Adipocyte (in vitro differentiated cells): ENCODE results near the gene C22orf39.

Experiments
- DNase-seq: peaks from one replicate; pipeline ENCODE4 v3.0.0-alpha.2; 2015; ENCODE audit warnings: low read depth
- H3K27me3 ChIP-seq: replicated peaks from 2 replicates; pipeline ENCODE4 v1.7.0; 2013; ENCODE audit warnings: mild to moderate bottlenecking, low read length, moderate library complexity; ENCODE audit not compliant: control insufficient read depth, insufficient read depth
- H3K36me3 ChIP-seq: 2 replicates; pipeline ENCODE4 v1.7.0; 2013; ENCODE audit warnings: low read length, mild to moderate bottlenecking, moderate library complexity; ENCODE audit not compliant: control insufficient read depth, insufficient read depth, severe bottlenecking
- H3K4me1 ChIP-seq: 2 replicates; pipeline ENCODE4 v1.7.0; 2013; ENCODE audit warnings: mild to moderate bottlenecking, low read length, moderate library complexity; ENCODE audit not compliant: control insufficient read depth, insufficient read depth
- H3K4me3 ChIP-seq: 2 replicates; pipeline ENCODE4 v1.7.0; 2013; ENCODE audit warnings: mild to moderate bottlenecking, low read length, moderate library complexity
- H3K9ac ChIP-seq: 2 replicates; pipeline ENCODE4 v1.7.0; 2013; ENCODE audit warnings: mild to moderate bottlenecking, low read length, moderate library complexity
- H3K9me3 ChIP-seq: 2 replicates; pipeline ENCODE4 v1.7.0; 2013; ENCODE audit warnings: mild to moderate bottlenecking, low read length, moderate library complexity; ENCODE audit not compliant: control insufficient read depth

Gene C22orf39

GRCh38 chr22:19472233-19472632, 24.7 kb upstream of the C22orf39 start:
- Histone ChIP-seq H3K4me3 (no peak overlapping the region), H3K9ac (no peak overlapping the region), H3K27me3 (no peaks in the 10 kb centered on the region), H3K9me3 (no peaks in the 10 kb centered on the region), H3K4me1 (peaks cover 16% of the 10 kb centered on the region), H3K36me3 (peaks cover 80% of the 10 kb centered on the region)
- DNase-seq, result no peak

DNA sequence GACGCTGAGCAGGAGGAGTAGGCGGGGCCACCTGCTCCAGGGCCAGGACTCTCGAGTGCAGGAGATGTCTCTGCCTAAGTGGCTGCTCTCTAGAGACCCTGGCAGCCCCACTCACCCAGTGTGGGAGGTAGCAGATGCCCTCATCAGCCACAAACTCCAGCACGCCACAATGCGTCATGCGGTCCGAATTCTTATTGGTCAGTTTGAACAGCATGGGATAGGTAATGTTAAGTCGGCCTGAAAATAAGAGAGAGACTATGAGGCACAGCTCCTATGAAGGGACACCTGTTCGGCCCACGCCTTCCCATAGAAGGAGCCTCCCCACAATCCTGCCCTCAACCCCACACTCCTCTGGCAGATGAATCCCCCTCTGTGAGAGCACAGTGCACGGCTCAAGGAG, 24.1 kb upstream of the C22orf39 start:
- no peak overlapping the region for H3K9ac ChIP-seq
- H3K27me3 ChIP-seq, result no peaks in the 10 kb centered on the region
- H3K4me3 ChIP-seq, result no peak overlapping the region
- peaks cover 14% of the 10 kb centered on the region for H3K4me1 ChIP-seq
- H3K36me3 ChIP-seq, result peaks cover 87% of the 10 kb centered on the region
- H3K9me3 ChIP-seq, result no peaks in the 10 kb centered on the region
- DNase-seq, result no peak

DNA sequence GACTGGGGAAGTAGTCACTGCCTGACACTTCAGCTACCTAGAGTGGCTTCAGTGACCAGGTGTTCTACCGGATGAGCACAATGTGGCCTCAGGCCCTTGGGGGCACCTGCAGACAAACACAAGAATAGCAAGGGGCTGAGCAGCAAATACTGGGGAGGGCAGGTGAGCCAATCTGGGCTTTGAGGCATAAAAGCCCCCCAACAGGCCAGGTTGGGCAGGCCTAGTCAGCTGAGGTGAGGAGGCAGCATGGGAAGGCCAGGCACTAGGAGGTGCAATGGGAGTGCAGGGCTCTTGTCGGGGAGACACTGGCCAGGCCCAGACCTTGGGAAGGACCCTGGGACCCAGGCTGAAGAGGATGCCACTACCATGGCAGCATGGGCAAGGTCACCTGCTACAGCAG, 22.5 kb upstream of the C22orf39 start:
- H3K4me3 ChIP-seq, result no peak overlapping the region
- no peaks in the 10 kb centered on the region for H3K9me3 ChIP-seq
- no peak overlapping the region for H3K9ac ChIP-seq
- H3K4me1 ChIP-seq, result no peaks in the 10 kb centered on the region
- peaks cover 98% of the 10 kb centered on the region for H3K36me3 ChIP-seq
- DNase-seq, result no peak
- H3K27me3 ChIP-seq, result no peaks in the 10 kb centered on the region

DNA sequence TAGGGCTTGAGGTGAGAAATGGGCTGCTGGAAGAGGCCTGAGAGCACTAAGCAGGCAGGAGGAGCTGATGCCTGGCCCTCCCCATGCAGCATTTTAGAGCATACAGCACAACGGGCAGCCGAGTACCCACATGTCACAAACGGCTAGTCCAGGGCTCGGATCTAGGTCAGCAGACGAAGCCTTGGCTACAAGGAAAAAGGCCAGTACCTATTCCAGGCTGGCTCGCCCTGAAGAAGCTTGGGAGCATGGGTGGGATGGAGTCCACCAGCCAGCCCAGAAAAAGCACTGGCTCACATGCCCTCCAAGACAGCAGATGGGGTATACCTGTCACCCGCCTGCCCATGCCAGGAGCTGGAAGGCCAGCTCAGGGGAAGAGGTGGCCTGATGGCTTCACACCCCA, 21.9 kb upstream of the C22orf39 start:
- DNase-seq, result no peak
- Histone ChIP-seq H3K9ac (no peak overlapping the region), H3K9me3 (no peaks in the 10 kb centered on the region), H3K4me1 (peaks cover 2% of the 10 kb centered on the region), H3K4me3 (no peak overlapping the region), H3K36me3 (peaks cover 98% of the 10 kb centered on the region), H3K27me3 (no peaks in the 10 kb centered on the region)

DNA sequence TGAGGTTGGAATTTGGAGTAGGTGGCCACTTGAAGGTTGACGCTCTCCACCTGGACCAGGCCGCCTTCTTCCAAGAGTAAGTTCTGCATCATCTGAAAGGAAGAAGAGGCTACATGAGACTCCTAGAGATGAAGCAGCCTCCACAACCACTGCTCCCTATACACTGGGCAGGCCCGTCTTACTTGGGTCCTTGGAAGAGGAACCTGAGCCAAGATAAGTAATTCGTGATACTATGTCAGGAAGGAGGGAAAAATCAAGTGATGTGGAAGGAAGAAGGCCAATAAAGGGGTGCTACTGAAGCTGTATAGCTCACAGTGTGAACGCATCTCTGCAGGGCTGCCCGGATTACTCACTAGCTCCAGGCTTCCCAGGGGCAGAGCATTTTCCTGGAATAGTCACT, 20.4 kb upstream of the C22orf39 start:
- Histone ChIP-seq H3K36me3 (peaks cover 95% of the 10 kb centered on the region), H3K4me1 (peaks cover 14% of the 10 kb centered on the region), H3K9me3 (no peaks in the 10 kb centered on the region), H3K4me3 (no peak overlapping the region), H3K9ac (no peak overlapping the region), H3K27me3 (no peaks in the 10 kb centered on the region)
- no peak for DNase-seq

DNA sequence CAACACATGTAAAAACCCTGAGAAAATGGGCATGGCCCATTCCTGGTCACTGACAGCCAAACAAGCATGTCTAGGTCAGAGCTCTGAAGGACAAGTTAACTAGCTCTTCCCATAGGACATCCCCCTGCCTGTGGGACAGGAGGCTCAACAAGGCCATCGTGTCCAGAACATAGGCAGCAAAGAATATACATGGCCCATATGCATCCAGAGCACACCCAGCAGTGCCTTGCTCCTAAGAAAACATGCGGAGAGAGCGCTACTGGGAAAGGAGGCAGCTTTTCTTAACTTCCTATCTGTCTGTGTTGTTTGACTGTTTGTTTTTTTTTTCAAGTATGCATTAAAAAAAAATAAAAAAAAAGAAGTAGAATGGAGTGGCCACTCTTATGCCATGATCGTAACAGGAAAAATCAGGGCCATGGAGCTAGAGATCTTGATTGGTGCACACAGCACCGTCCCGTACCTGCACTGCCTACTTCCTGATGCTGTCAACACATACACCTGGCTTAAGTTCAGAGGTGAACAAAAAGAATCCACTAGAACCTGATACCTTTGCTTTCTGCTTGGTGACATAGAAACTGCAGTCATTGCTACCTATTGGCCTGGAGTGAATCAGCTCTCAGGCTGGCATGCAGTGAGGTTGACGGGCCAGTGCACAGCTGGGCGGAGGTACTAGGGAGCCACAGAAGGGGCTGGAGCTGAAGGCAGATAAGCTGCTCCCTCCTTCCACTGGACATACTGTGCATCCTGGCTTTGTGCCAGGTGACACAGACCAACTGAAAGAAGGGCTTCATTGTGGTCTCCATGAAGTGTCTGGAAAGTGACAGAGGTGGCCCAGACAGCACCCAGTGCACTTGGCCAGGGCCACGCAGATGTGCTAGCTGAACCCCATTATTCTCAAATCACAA, 19.6 kb upstream of the C22orf39 start:
- H3K36me3 ChIP-seq, result peaks cover 94% of the 10 kb centered on the region
- H3K4me3 ChIP-seq, result no peak overlapping the region
- no peaks in the 10 kb centered on the region for H3K9me3 ChIP-seq
- peaks cover 16% of the 10 kb centered on the region for H3K4me1 ChIP-seq
- H3K27me3 ChIP-seq, result no peaks in the 10 kb centered on the region
- no peak for DNase-seq
- H3K9ac ChIP-seq, result no peak overlapping the region

DNA sequence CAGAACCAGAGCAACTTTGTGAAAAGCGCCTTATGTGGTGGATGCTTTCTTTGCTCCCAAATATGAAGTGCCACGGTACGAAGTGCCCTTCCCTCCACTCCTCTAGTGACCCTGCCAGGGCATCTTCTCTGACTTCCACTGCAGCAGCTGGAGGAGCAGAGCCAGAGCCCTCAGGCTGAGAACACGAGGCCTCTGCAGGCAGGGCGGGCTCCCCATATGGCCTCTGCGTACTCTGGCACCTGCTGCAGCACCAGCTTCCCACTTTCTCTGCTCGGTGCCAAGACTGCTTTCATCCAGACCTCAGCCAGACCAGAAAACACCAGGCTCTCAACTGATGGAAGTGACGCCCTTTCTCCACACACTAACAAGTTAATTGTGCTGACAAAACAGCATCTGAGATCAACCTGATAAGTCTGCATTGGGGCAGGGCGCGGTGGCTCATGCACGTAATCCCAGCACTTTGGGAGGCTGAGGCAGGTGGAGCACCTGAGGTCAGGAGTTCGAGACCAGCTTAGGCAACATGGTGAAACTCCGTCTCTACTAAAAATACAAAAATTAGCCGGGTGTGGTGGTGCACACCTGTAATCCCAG, 18.7 kb upstream of the C22orf39 start:
- H3K36me3 ChIP-seq, result peaks cover 93% of the 10 kb centered on the region

GRCh38 chr22:19464975-19465374, 17.5 kb upstream of the C22orf39 start:
- Histone ChIP-seq H3K4me3 (no peak overlapping the region), H3K36me3 (peaks cover 93% of the 10 kb centered on the region)
- DNase-seq, result no peak

More for the DNA sequence above, 18.7 kb upstream of the C22orf39 start:
- H3K4me1 ChIP-seq, result peaks cover 16% of the 10 kb centered on the region
- H3K27me3 ChIP-seq, result no peaks in the 10 kb centered on the region
- no peak overlapping the region for H3K9ac ChIP-seq
- no peak for DNase-seq
- H3K9me3 ChIP-seq, result no peaks in the 10 kb centered on the region
- H3K4me3 ChIP-seq, result no peak overlapping the region

DNA sequence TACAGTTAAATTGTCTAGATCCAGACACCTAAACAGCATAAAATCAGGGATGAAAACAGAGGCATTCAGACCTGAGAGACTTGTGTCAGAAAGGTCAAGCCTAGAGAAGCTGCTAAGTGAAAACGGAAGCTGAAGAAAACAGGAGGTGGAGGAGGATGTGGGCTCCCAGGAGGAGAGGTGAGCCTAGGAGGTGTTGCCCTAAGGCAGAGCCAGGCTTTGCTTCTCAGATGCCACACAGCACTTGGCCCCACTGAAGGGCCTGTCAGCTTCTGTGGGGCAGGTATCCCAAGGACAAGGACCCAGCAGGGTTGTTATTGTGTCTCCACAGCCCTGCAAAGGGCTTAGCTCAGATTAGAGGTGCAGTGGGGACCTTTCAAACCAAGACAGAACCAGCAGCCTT, 17.0 kb upstream of the C22orf39 start:
- Histone ChIP-seq H3K27me3 (no peaks in the 10 kb centered on the region), H3K4me1 (peaks cover 16% of the 10 kb centered on the region), H3K9ac (no peak overlapping the region), H3K9me3 (no peaks in the 10 kb centered on the region), H3K4me3 (no peak overlapping the region), H3K36me3 (peaks cover 89% of the 10 kb centered on the region)
- DNase-seq, result no peak

More at GRCh38 chr22:19464975-19465374, 17.5 kb upstream of the C22orf39 start:
- no peaks in the 10 kb centered on the region for H3K9me3 ChIP-seq
- H3K27me3 ChIP-seq, result no peaks in the 10 kb centered on the region
- H3K9ac ChIP-seq, result no peak overlapping the region
- H3K4me1 ChIP-seq, result peaks cover 16% of the 10 kb centered on the region

GRCh38 chr22:19463491-19464469, 16.3 kb upstream of the C22orf39 start:
- Histone ChIP-seq H3K9me3 (no peaks in the 10 kb centered on the region), H3K4me3 (no peak overlapping the region), H3K36me3 (peaks cover 86% of the 10 kb centered on the region), H3K27me3 (no peaks in the 10 kb centered on the region), H3K4me1 (peaks cover 16% of the 10 kb centered on the region), H3K9ac (peak overlapping the region; percentile 32)
- peak; percentile 70 for DNase-seq

- Histone ChIP-seq H3K9me3 (no peaks in the 10 kb centered on the region), H3K36me3 (peaks cover 84% of the 10 kb centered on the region), H3K4me1 (peaks cover 16% of the 10 kb centered on the region), H3K4me3 (no peak overlapping the region), H3K9ac (no peak overlapping the region), H3K27me3 (no peaks in the 10 kb centered on the region)
- DNase-seq, result no peak
These were observed 15.5 kb upstream of the C22orf39 start for GRCh38 chr22:19463008-19463407.
